AG04450 (cell line): ENCODE measurements around the gene ACTMAP. TPM values are rescaled to one million over a fixed set of nuclear protein-coding genes. Genes with fewer than 3 reads are reported as not detected.

Source experiments
- CTCF ChIA-PET: fragments of 300-600, 350-600 bp; formaldehyde crosslinking; extraction: SDS; loops from one replicate; lab custom pipeline; 2022; ENCODE audit warnings: antibody characterized with exemption, inconsistent platforms; lab: Charles Lee
- POLR2A ChIA-PET: fragments of 350-600 bp; formaldehyde crosslinking; extraction: SDS; loops from one replicate; lab custom pipeline; 2021; ENCODE audit warnings: antibody characterized with exemption, inconsistent platforms; lab: Yijun Ruan, JAX
- DNase-seq: peaks from one replicate; pipeline ENCODE4 v3.0.0-alpha.2; 2011; ENCODE audit warnings: low read depth, low spot score
- H3K27ac ChIP-seq: one replicate; pipeline ENCODE4 v1.5.1; 2012; ENCODE audit warnings: low read depth, low read length, control low read depth
- H3K27me3 ChIP-seq: one replicate; pipeline ENCODE4 v1.6.0; 2012; ENCODE audit warnings: low read length; ENCODE audit not compliant: control insufficient read depth, insufficient read depth
- H3K4me3 ChIP-seq: 2 replicates; pipeline ENCODE4 v1.5.1; 2011; ENCODE audit warnings: mild to moderate bottlenecking, low read depth, low read length, control low read depth
- H3K9me3 ChIP-seq: 2 replicates; pipeline ENCODE4 v1.5.1; 2012; ENCODE audit warnings: low read length; ENCODE audit not compliant: control insufficient read depth, insufficient read depth
- polyA plus RNA-seq: library from polyadenylated mRNA; depleted of rRNA; stranded (reverse); fragments of >200 nt; gene quantifications from 2 replicates; pipeline ENCODE4 v1.2.3, GENCODE V29; 2011
- TF ChIP-seq, protein P1 (sequence below): IDR thresholded peaks from 2 replicates; pipeline ENCODE4 v1.5.1; 2011; ENCODE audit warnings: low read depth, low read length, control low read depth, inconsistent platforms

Gene ACTMAP
- polyA plus RNA-seq, 1 experiment, result 2.9 TPM

DNA sequence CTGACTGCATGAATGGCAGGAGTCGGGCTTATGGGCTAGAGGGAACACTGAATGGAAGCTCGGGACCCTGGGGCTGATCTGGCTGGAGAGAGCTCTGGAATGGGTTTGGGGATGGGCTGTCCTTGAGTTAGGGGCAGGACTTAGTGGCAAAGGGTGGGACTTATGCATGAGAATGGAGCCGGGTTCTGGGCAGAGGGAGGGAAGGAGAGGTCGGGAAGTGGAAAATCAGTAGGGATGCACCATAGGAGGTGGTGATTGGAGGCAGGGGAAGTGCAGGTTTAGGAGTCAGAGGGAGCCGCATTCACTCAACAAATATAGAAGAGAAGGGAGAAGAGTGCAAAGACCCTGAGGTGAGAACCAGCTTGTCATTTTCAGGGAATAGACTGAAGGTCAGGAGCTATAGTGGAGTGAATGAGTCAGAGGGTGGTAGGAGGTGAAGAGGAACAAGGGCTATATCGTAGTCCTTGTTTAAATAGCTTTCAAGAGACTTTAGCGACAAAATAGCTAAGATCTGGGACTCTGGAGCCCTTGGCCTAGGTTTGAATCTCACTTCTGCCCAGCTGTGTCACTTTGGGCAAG, 28.5 kb upstream of the ACTMAP start:
- DNase-seq, result no peak
- CTCF ChIA-PET, result interaction anchor here (0.9 to 3.0 kb wide), 7 partner anchors 20 to 530 kb away, joined by 3 to 20 read pairs (median 4); partner anchors contain the start of genes EGLN2 and ITPKC
- TF ChIP-seq, protein P1, sequence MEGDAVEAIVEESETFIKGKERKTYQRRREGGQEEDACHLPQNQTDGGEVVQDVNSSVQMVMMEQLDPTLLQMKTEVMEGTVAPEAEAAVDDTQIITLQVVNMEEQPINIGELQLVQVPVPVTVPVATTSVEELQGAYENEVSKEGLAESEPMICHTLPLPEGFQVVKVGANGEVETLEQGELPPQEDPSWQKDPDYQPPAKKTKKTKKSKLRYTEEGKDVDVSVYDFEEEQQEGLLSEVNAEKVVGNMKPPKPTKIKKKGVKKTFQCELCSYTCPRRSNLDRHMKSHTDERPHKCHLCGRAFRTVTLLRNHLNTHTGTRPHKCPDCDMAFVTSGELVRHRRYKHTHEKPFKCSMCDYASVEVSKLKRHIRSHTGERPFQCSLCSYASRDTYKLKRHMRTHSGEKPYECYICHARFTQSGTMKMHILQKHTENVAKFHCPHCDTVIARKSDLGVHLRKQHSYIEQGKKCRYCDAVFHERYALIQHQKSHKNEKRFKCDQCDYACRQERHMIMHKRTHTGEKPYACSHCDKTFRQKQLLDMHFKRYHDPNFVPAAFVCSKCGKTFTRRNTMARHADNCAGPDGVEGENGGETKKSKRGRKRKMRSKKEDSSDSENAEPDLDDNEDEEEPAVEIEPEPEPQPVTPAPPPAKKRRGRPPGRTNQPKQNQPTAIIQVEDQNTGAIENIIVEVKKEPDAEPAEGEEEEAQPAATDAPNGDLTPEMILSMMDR, result no peak
- H3K27ac ChIP-seq, result peak overlapping the region; percentile 87
- no peaks in the 10 kb centered on the region for H3K27me3 ChIP-seq
- POLR2A ChIA-PET, result interaction anchor here (0.6 to 2.7 kb wide), 18 partner anchors 8 to 1180 kb away, joined by 3 to 28 read pairs (median 5); partner anchors contain the start of genes ACTMAP, COQ8B, EGLN2 and ITPKC
- peak overlapping the region; percentile 73 for H3K4me3 ChIP-seq
- H3K9me3 ChIP-seq, result no peaks in the 10 kb centered on the region; the same call in 1 of the 2 replicates

DNA sequence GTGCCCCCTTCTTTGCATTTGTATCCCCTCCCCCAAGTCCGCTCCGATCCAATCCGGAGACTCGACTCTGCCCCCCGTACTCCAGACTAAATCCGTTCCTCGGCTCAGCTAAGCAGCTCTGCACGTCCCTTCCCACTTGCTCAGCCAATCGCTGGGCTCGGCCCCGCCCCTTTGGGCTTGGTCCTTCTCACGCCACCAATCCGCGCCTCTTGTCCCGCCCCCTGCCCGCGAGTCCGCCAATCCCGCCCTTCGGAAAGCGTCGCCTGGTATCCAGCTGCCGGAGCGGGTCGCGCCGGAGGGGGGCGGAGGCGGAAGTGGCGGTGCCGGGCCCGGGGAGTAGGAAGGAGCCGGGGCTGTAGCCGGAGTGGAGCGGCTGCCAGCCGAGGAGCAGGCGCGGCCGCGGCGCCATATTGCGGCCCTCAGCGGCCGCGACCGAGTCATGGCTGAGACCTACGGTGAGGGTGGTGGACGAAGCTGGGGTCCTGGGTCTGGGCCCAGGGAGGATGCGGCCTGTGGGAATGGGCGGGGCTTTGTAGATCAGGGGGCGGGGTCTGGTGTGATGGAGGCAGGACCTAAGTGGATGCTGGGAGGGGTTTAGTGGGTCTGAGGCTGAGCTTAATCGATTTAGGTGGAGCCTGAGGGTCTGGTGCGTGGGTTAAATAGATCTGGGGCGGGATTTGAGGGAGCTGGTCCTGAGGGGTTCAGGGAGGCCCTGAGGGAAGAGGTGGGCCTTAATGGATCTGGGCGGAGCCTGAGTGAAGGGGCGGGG, 27.8 kb upstream of the ACTMAP start, which contains the start of gene RAB4B:
RAB4B (plus strand) TSS at position 311 of the 769 bp plus-strand sequence; CDS start at position 440, 129 bp downstream.
- CTCF ChIA-PET, result interaction anchor here (0.6 to 3.0 kb wide), 10 partner anchors 20 to 544 kb away, joined by 3 to 20 read pairs (median 4); partner anchors contain the start of genes EGLN2 and ITPKC
- H3K4me3 ChIP-seq, result peak within 1 kb of the TSS; percentile 75
- POLR2A ChIA-PET, result interaction anchor here (0.6 to 2.7 kb wide), 21 partner anchors 9 to 1181 kb away, joined by 3 to 28 read pairs (median 5); partner anchors contain the start of genes ACTMAP, COQ8B, EGLN2 and ITPKC
- TF ChIP-seq, protein P1, result no peak
- DNase-seq, result peak; percentile 100
- H3K9me3 ChIP-seq, result no peaks in the 10 kb centered on the region; the same call in 1 of the 2 replicates
- no peaks in the 10 kb centered on the region for H3K27me3 ChIP-seq
- H3K27ac ChIP-seq, result peak within 1 kb of the TSS; percentile 96

DNA sequence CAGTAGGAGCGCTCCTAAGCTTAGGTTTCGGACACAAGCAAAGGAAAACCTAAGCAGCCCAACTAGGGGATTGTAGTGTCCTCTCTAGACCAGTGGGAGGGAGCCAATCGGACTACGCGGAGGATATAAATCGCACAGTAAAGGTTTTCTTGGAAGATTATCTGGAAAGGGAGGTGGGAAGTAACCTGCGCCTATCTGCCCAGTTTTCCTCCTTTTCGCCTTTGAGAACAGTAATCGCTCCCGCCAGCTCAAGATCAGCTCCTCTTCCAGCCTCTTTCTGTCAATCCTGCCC, 27.3 kb upstream of the ACTMAP start:
- Histone ChIP-seq H3K4me3 (peak overlapping the region; percentile 75), H3K9me3 (no peaks in the 10 kb centered on the region; the same call in 1 of the 2 replicates), H3K27me3 (no peaks in the 10 kb centered on the region), H3K27ac (peak overlapping the region; percentile 96)
- ChIA-PET POLR2A (interaction anchor here (0.6 to 2.7 kb wide), 16 partner anchors 9 to 132 kb away, joined by 3 to 28 read pairs (median 6); partner anchors contain the start of genes ACTMAP, COQ8B, EGLN2 and ITPKC), CTCF (interaction anchor here (0.6 to 3.0 kb wide), 7 partner anchors 16 to 544 kb away, joined by 3 to 20 read pairs (median 4); partner anchors contain the start of gene EGLN2)
- DNase-seq, result no peak
- TF ChIP-seq, protein P1, result no peak

GRCh38 chr19:40776932-40777644, 26.8 kb upstream of the ACTMAP start:
- Histone ChIP-seq H3K4me3 (peak overlapping the region; percentile 75), H3K27ac (peak overlapping the region; percentile 96), H3K9me3 (no peaks in the 10 kb centered on the region; the same call in 1 of the 2 replicates), H3K27me3 (no peaks in the 10 kb centered on the region)
- TF ChIP-seq, protein P1, result no peak
- DNase-seq, result peak; percentile 80
- POLR2A ChIA-PET, result interaction anchor here (0.6 to 2.7 kb wide), 11 partner anchors 10 to 114 kb away, joined by 3 to 28 read pairs (median 6); partner anchors contain the start of genes ACTMAP, COQ8B, EGLN2 and ITPKC
- CTCF ChIA-PET, result interaction anchor here (0.9 to 3.0 kb wide), 6 partner anchors 17 to 114 kb away, joined by 4 to 20 read pairs (median 4); partner anchors contain the start of gene EGLN2
